GM19025 (cell line): ENCODE data around the gene SLC39A2.
A peak's percentile ranks its signal among the peaks of the same experiment; 100 is the strongest.
"Not testable (repeated sequence)": the region's sequence is repeated elsewhere in the genome, so short reads cannot be mapped to it uniquely, and the experiment has no call there.

ENCODE experiments used
- ATAC-seq: cut with Tn5 transposase; IDR thresholded peaks from one replicate; pipeline ENCODE4 v1.9.1; 2021; ENCODE audit warnings: mild to moderate bottlenecking, low read depth, moderate library complexity; ENCODE audit not compliant: unreplicated experiment

SLC39A2 gene

GRCh38 chr14:20989787-20990600 is 9.1 kb upstream of the SLC39A2 start, which contains the start of gene METTL17:
Gene METTL17, plus strand, starts transcription at chr14:20989980. Its CDS starts 23 bp downstream, at chr14:20990003.
- peak; percentile 95 for ATAC-seq

GRCh38 chr14:20996521-20996920 is 2.6 kb upstream of the SLC39A2 start:
- no peak for ATAC-seq

- no peak for ATAC-seq
These were observed 2.0 kb upstream of the SLC39A2 start for GRCh38 chr14:20997115-20997514.

- no peak for ATAC-seq
These were observed 1.5 kb upstream of the SLC39A2 start for GRCh38 chr14:20997564-20997963.

GRCh38 chr14:20998139-20998538 is 954 bp upstream of the SLC39A2 start:
- no peak for ATAC-seq

GRCh38 chr14:20999591-20999990 is 498 bp downstream of the SLC39A2 start:
- ATAC-seq = no peak

- no peak for ATAC-seq
These were observed 2.1 kb downstream of the SLC39A2 start for GRCh38 chr14:21001218-21001617.

GRCh38 chr14:21003788-21004346 is 4.8 kb downstream of the SLC39A2 start:
- no peak for ATAC-seq

GRCh38 chr14:21009721-21010120 is 10.6 kb downstream of the SLC39A2 start:
- ATAC-seq = not testable (repeated sequence)

- no peak for ATAC-seq
These were observed 12.0 kb downstream of the SLC39A2 start for GRCh38 chr14:21011136-21011535.

- no peak for ATAC-seq
These were observed 15.7 kb downstream of the SLC39A2 start for GRCh38 chr14:21014761-21015190.

- ATAC-seq = no peak
These were observed 16.2 kb downstream of the SLC39A2 start for GRCh38 chr14:21015312-21015711.

- ATAC-seq = no peak
These were observed 17.5 kb downstream of the SLC39A2 start for GRCh38 chr14:21016413-21017190.

- ATAC-seq = no peak
These were observed 18.6 kb downstream of the SLC39A2 start for GRCh38 chr14:21017528-21018245.

GRCh38 chr14:21018286-21018685 is 19.2 kb downstream of the SLC39A2 start:
- ATAC-seq = no peak

- ATAC-seq = no peak
These were observed 19.7 kb downstream of the SLC39A2 start for GRCh38 chr14:21018781-21019180.

GRCh38 chr14:21019366-21019765 is 20.3 kb downstream of the SLC39A2 start:
- no peak for ATAC-seq

GRCh38 chr14:21020977-21021545 is 22.0 kb downstream of the SLC39A2 start:
- ATAC-seq = no peak

GRCh38 chr14:21022686-21023085 is 23.6 kb downstream of the SLC39A2 start:
- ATAC-seq = no peak

- ATAC-seq = no peak
These were observed 24.1 kb downstream of the SLC39A2 start for GRCh38 chr14:21023174-21023573.
